Astrocyte of the cerebellum (primary cell): Measurements from ENCODE around the gene ACSL1.

Experiments
- DNase-seq: peaks from one replicate; pipeline ENCODE4 v3.0.0-alpha.2; 2011; ENCODE audit warnings: low read depth
- H3K4me3 ChIP-seq: 2 replicates; pipeline ENCODE4 v1.5.1; 2011; ENCODE audit warnings: mild to moderate bottlenecking, low read depth, low read length, moderate library complexity
- CTCF ChIP-seq: IDR thresholded peaks from 2 replicates; pipeline ENCODE4 v1.5.1; 2012; ENCODE audit warnings: low read length, low read depth, moderate library complexity, mild to moderate bottlenecking; ENCODE audit errors: missing control alignments
- in situ Hi-C: cut with HindIII; loops from 2 replicates; pipeline ENCODE4 v1.10.0; 2017; ENCODE audit warnings: low sequenced_read_pairs

ACSL1 gene

GRCh38 chr4:184851200-184851541 lies 25.4 kb upstream of the ACSL1 start:
- no peak for DNase-seq
- no peak overlapping the region for H3K4me3 ChIP-seq

DNA sequence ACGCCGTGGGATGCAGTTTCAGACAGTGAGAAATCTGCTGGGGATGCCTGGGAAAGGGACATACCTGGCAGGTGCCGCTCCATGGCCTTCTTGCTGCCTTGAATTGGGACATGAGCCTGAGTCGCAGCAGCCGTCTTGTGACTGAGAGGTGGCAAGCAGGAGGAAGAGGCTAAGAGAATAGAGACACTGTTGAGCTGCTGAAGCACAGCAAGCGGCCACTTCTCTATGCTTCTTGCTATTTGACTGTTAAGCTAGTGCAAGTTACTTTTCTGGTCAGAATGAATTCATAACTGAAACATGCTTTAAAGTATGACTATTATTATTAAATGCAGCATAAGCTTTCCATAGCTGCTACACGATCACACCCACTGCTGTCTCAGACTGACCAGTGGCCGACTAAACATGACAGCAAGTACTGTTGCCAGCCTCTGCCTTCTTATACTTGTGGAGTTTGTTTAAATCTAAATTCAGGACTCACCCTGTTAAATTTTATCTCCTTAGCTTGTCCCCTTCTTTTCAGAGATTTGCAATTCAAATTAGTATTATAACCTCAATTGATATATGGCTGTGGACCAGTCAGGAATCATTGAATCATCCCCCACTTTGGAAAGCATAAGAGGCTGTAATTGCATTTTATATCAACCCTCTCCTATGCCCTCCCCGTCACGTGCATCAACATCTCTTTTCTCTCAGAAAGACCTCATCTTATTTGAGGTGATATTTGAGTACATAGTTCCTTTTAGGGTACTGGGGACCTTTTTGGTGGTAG lies 24.8 kb upstream of the ACSL1 start:
- no peak overlapping the region for H3K4me3 ChIP-seq
- no peak for TF ChIP-seq CTCF
- DNase-seq, result no peak
- in situ Hi-C loops, result no loop called here

More at GRCh38 chr4:184851200-184851541, 25.4 kb upstream of the ACSL1 start:
- no peak for TF ChIP-seq CTCF
- in situ Hi-C loops, result no loop called here

GRCh38 chr4:184850018-184850417 lies 24.2 kb upstream of the ACSL1 start:
- no peak for TF ChIP-seq CTCF
- no peak for DNase-seq
- no peak overlapping the region for H3K4me3 ChIP-seq
- in situ Hi-C loops, result no loop called here

DNA sequence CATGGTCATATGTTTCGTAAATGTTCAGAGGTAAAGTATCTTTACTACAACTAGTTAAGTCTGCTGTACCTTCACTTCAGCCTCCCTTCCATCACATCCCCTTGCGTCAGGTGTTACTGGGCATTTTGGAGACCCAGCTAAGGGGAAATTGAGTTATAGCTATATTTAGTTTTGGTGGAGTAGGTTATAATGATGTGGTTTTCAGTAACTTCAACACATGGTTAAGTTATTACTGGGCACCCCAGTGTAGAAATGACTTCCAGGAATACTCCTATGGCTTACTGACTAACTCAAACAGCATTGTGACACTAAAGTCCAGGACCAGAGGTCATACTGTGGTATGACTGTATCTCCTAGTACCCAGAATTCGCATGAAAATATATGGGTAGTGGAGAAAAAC lies 23.4 kb upstream of the ACSL1 start:
- no peak for DNase-seq
- H3K4me3 ChIP-seq, result no peak overlapping the region
- no peak for TF ChIP-seq CTCF
- in situ Hi-C loops, result no loop called here

- no peak for DNase-seq
- TF ChIP-seq CTCF, result no peak
- no peak overlapping the region for H3K4me3 ChIP-seq
- in situ Hi-C loops, result no loop called here
These were observed 22.7 kb upstream of the ACSL1 start for GRCh38 chr4:184848510-184848909.

- no peak for DNase-seq
- in situ Hi-C loops, result no loop called here
- no peak overlapping the region for H3K4me3 ChIP-seq
- no peak for TF ChIP-seq CTCF
These were observed 20.8 kb upstream of the ACSL1 start for GRCh38 chr4:184846531-184846930.
